HG03469 (cell line): Measurements from ENCODE around the gene C4orf50.

Experiments used
- ATAC-seq: cut with Tn5 transposase; IDR thresholded peaks from one replicate; pipeline ENCODE4 v1.9.1; 2021; ENCODE audit warnings: mild to moderate bottlenecking, moderate library complexity, moderate number of reproducible peaks; ENCODE audit not compliant: unreplicated experiment

C4orf50 gene

DNA sequence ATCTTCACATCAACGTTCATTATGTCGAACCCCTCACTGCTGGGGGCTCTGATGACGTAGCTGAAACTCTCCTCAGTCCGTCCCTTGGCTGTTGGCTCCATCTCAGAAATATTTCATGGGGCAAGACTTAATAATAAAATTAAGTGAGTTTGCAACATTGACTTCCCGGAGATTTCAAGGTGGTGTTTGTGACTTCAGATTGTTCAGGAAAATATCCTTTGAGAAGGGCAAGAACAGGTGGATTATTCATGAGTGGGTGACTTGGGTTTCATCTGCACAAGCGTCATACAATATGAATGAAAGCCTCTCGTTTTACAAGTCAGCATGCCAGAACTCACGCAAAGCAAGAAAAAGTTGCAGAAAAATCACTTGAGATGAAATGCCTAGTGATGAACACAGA lies at the start of gene C4orf50:
Gene C4orf50, minus strand, starts transcription at position 101 of the 400 bp plus-strand sequence.
- no peak for ATAC-seq

DNA sequence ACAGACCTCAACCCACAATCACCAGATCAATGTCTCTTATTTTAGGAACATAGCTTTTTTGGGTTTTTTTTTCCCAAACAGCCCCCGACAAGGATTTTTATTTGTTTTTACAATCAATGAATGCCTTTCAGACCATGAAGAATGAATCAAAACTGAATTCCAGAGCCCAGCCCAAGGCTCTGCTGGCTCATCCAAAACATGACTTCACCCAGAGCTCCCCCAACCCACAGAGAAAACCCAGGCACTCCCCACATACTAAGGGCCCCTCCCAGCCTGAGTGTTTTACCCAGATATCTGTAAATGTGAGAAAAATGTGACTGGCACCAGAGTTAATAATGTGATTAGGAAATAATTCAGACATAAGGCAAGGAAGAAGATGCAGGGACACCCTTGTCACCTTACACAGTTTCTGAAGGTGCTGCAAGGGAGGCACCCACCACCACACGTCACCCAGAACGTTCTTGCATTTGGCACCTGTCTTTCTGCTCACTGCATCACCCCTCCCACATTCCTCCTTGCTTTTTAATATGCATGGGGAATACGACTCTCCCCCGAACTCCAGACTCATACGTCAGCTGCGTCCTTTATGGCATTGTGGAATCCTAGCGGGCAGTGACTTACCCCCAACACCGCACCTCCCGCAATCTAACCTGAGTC lies 47.8 kb upstream of the C4orf50 start:
- ATAC-seq, result no peak

DNA sequence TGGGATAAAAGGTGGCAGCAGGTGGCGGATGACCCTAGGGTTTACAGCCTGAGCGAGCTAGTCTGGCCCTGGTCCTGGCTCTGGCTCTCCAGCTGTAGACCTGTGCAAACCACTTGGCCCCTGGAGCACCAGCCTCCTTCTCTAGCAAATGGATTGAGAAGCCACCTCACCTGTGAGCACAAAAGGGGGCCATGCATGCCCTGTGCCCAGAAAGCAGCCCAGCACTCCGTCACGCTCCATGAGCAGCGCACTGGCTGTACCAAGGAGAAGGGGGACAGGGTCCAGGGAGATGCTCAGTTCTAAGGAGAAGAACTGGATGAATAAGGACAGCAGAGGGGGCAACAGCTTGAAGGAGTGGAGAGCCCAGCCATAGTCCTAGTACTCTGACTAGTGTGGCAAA lies 46.9 kb upstream of the C4orf50 start:
- no peak for ATAC-seq

DNA sequence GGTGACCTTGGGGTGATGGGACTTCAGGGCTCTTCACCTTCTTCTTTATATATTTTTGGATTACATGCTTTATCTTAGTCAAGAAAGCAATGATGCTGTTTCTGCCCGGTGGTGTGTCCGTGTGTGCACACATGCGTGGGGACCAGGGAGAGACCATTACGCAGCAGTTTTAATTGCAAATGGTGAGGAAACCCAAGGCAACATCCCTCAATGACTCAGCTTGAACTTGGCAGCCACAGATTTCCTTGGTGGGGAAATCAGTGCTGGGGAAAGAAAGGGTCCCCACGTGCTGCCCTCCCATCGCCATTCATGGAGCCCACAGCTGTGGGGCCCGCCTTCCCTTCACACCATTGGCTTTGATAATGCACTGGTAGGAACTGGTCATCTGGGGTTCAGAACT lies 46.2 kb upstream of the C4orf50 start:
- ATAC-seq, result no peak

DNA sequence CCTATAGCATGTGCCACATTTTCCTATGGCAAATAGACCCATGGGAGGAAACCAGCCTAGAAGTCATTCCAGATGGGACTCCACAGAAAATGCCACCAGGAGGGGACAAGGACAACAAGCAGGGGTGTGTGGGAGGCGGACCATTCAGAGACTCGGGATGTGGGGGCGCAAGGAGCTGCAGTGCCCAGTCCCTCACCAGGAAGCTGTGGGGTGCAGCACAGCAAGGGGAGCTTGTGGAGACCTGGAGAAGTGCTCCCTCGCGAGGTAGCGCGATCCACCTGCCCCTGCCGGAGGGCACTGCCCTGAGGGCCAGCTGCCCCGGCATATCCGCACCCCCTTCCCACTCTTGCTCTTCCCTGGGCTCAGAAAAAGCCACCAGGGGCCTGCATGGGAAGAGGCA lies 45.5 kb upstream of the C4orf50 start:
- ATAC-seq, result no peak

DNA sequence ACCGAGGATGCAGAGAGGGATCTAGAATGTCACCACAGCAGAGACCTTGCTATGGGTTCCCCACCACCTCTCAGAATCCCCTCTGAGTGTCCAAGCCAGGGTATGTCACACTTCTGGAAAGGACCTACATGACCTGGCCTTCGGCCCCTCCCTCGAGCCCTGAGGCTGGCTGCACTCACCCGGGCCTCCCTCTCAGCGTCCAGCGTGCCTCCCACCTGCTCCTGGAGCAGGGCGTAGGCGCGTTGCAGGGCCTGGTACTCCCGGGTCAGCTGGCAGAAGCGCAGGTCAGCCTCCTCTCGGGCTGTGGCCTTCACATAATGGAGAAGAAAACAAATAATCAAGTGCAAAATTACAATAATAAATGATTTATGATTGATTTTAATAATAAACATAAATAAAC lies 43.9 kb upstream of the C4orf50 start:
- ATAC-seq, result no peak

DNA sequence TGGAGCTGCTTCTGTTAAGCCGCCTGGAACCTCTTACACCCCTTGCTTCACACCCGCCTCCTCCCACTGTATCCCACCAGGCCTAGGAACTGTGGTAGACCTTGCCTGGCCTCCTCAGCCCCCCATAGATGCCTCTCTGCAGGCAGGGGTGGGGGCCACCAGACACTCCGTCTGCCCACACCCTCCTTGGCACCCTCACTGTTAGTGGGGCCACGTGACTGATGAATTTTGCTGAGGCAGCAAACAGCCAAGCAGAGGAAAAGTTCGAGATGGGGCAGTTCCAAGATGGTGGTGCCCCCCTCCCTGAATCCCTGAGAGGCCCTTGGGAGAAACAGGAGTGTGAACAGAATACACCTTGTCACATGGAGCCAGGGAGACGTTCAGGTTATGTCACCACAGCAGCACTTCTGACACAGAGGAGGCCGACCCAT lies 41.2 kb upstream of the C4orf50 start:
- no peak for ATAC-seq

DNA sequence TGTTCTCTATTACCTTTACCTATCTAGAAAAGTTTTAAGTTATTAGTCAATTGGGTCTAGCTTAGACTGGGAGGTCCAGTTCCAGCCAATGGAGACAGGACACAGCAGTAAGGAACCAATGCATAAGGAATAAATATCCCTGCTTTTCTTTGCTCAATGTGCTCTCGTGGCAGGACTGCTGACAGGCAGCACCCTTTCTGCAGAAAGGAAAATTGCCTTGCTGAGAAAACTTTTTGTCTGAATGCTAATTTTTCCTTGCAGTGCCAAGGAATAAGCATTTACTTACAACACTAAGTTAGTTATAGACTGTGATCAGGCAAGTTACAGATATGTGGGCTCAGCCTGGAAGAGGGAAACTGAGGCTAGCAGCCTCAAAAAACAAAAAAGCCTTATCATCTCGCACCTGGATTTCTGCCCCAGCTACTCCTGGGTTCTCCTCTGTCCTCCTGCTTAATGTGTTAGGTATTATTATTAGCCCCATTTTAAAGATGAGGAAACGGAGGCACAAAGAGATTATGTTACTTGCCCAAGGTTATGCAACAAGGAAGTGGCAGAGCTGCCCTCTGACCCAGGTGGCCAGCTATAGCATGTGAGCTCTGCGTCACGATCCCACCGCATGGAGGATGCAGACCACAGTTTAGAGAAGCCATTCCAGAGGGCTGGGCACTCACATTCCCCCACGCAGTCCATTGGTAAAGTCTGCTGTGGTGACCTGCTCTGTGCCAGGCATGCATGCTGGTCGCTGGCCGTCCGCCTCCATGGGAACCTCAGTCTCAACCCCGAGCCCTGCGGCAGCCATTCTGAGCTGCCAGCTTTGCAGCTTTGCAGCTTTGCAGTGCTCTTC lies 40.5 kb upstream of the C4orf50 start:
- ATAC-seq, result no peak

DNA sequence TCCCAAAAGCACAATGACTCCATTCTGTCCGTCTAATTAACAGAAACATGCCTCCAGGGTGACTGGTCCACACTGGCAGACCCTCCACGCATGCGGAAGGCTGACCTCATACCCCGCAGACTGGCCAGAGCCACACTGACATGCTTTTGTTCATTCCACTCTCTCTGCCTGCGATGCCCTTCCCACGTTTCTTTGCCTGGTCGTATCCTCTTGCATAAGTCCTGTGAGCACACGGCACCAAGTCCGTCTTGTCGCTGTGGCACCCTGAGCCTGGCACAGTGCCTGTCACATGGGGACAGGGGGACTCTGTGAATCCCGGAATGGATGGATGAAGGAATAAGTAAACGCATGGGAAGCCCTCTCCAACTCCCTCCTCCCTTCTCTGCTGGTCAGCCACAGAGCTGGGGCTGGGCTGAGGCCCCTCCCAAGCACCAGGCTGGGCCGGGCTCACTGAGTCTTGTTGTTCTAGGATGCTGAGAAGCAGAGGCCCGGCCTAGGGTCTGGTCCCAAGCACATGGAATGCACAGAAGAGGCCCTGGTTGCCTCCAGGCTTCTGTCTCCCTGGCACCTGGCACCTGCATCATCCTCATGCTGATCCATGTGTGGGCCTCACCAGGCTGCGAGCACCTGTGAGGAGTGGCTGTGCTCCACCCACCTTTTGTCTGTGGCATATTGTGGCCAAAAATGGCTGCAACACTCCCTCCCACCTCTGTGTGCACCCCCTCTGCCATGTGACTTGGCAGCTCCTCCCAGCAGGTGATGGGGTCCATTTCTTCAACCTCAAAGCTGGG lies 38.9 kb upstream of the C4orf50 start:
- no peak for ATAC-seq

DNA sequence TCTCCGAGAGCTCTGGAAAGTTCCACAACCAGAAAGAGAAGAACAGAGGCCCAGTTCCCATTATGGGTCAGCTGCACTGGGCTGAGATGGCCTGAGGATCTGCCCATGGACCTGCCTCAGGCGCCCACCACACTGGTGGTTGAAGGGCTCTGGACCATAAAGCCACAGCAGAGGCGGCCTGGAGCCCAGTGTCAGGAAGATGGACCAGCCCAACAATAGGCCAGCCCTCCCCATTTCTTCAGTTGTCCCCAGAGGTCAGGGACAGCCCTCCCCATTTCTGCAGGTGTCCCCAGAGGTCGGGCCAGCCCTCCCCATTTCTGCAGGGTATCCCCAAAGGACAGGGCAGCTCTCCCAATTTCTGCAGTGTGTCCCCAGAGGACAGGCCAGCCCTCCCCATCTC lies 37.2 kb upstream of the C4orf50 start:
- no peak for ATAC-seq

DNA sequence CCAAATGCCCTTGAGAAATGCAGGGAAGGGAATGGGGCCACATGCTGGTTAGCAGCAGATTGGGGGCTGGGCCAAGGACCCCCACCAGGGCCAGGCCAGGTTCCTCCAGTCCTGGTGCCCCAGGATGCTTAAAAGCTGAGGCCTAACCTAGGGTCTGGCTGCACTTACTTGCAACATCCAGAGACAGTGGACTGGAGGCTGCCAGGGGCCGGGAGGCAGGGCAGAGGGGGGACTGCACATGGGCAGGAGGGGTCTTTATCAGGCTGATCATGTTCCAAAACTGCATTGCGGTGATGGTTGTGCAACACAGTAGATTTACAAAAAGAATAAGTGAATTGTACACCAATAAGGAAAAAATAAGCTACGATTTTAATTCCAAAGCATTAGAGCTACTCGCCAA lies 36.8 kb upstream of the C4orf50 start:
- no peak for ATAC-seq

DNA sequence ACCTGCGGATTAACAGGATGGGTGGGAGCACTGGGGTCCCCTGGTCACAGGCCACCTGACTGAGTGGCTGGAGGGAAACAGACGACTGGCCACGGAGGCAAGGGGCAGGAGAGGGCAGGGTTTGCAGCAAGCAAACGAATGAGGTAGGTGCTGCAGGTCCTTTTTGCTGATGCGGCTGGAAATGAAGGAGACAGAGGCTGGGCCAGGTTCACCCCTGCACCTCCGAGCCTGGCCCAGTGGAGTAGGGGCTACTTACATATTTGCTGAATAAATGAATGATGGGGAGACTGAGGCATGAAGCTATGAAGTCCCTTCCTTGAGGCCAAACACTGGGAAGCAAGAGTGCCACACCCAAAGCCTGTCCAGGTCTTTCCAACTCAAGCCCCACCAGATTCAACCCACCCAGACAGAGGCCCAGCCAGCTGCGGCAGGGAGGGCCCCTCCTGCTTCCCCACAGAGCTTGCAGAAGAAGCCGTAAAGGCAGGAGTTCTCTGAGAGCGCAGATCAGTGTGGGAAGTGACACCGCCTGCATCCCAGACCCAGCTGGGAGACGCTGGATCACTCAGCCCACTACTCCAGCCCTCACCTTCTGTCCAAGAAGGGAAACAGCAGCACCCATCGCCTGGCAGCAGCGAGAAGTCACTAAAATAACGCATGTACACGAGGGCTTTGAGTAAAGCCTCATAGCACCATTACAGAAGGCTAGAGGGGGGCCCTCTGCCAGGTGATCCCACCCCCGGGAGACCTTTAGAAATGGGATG lies 36.1 kb upstream of the C4orf50 start:
- no peak for ATAC-seq

DNA sequence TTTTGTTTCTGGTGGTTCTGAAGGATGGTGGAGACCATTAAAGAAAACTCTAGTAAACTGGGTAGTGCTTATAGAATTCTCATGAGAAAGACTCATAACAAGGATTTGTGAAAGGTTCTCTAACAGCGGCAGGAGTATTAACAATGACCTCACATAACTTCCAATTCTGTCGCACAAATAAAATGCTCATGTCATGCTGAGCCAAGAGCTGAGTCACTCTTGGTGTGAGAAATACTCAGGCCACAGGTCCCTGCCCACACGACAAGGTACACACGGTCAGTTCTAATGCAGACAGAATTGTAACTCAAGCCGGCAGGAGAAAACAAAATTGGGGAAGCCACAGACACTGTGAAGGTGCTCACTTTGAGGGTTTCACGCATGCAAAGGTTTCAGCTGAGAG lies 34.4 kb upstream of the C4orf50 start:
- no peak for ATAC-seq

DNA sequence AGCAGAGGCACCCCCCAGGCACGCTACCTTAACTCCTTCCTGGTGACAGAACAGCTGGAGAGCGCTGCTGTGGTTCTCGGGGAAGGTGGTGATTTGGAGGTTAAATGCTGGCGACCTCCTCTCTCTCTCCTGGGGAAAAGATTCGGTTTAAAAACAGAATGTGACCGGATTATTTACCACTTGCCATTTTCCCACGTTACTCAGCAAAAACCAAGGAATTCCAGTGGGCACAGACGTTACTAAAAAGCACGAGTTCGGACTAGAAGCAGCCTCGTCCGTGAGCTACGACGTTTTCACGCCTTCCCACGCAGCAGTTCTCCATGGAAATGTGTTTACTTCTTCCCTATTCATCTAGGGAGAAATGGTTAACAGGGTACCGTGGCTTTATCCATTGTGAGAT lies 32.3 kb upstream of the C4orf50 start:
- ATAC-seq, result no peak

DNA sequence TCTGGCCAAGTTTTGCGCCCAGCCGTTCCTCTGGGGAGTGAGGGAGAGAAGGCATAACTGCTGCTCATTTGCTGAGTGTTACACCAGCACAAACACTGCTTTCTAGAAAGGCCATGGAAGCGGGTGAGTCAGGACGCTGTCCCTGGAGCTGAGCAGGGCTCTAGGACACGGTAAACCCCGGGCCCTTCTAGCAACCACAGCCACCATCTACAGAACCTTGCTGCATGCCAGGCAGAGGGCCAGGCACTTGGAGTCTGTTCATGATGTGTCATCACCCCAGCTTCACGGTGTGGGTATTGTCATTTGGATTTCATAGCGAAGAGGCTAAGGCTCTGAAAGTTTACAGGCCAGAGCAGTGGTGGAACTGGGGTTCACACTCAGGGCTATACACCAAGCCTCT lies 31.8 kb upstream of the C4orf50 start:
- no peak for ATAC-seq

DNA sequence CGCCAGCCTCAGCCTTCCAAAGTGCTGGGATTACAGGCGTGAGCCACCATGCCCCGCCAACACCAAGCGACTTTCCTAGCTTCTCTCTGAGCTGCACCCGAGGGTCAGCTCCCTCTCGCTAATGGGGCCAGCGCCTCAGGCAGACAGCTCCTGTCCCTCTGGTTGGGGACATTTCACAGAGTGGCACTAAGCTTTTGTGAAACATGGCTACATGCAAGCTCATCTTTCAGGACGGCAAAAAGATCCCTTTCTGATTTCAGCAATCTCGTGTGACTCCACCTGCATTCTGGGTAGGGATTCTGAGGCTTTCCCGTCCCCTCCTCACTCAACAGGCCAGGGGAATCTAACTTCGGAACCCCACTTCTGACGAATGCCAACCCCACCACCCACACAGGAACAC lies 31.0 kb upstream of the C4orf50 start:
- ATAC-seq, result no peak

DNA sequence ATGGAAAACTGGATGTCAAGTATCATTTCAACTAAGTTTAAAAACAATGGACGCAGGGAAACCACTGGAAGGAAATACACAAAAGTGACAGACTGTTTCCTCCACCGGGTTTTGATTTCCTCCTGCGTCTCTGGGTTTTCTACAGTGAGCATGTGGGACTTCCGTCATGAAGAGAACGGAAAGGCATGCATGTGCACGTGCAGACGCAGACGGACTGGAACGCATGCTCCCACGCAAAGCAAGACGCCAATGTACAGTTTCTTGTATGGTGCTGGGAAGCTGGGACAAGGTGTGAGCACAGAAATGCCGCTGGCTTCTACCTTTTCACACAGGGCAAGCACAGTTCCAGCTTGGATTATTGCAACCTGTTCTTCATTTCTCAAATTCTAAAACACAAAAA lies 30.3 kb upstream of the C4orf50 start:
- ATAC-seq, result no peak

DNA sequence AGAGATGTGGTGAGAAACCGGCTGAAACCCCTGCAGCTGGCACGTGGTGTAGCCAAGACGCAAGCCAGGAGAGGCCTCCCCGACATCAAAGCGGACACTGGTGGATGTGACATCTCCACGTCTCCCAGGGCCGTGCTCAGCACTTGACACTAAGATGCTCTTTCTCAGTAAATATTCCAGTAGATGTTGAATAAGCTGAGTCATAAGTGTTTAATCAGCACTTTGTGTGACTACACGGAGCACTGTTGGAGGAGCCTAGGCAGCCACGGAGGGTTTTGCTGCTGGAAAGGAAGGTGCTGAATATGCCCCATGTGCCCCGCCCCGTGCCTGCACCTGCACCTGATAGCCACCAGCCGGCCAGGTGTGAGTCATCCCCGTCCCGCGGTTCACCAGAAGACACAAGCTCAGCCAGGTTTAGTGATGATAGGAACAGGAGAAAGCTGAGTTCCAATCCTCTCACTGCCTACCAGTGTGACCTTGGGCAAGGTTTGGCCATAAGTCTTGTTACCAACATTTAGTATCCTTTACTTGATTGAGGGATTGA lies 29.0 kb upstream of the C4orf50 start:
- ATAC-seq, result no peak

DNA sequence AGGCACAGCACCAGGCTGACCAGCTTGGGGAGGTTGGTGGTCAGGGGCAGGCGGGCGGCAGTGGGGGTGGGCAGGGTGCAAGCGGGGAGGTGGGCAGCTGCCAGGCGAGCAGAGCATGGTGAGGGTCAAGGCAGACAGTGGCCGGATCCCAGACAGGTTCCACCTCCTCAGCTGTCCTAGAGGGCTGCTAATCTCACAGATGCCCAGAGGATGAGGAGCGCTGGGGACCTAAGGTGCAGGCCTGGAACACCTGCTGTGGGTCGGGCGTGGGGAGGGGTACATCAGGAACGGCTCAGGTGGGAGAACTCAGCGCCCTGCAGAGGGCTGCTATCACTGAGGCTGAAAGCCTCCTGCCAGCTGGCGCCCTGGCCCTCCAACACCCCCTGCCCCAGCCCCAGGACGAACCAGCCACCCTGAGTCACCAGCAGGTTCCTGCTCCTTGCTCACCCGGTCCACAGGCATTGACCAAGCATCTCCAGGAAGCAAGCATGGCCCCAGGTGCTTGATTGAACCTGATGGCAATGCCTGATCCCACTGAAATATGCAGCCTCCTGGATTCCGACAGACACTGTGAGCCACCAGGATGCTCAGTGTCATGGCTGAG lies 28.4 kb upstream of the C4orf50 start:
- no peak for ATAC-seq

DNA sequence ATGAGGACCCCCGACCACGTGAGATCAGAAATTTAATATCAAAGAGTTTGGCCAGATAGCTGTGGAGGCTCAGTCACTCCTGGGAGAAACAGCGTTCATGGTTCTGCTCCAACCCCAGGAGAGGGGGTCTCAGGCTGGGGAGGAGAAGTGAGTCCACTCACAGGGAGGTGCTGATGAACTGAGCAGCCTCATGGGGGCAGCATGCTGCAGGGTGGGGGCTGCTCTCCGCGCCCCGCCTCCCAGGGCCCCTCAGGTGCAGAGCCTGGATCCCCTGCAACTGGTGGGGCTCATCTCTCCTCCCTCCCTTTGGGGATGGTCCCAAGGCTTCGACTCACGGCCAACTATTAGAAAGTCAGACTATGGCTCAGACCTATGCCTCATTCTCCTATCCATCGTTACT lies 26.6 kb upstream of the C4orf50 start:
- ATAC-seq, result no peak
